AG09319 (cell line): ENCODE measurements around the gene ENDOD1.
A peak's percentile ranks its signal among the peaks of the same experiment; 100 is the strongest.
"Not testable (repeated sequence)": the region's sequence is repeated elsewhere in the genome, so short reads cannot be mapped to it uniquely, and the experiment has no call there.

ENCODE experiments used
- DNase-seq: peaks from one replicate; pipeline ENCODE4 v3.0.0-alpha.2; 2010; ENCODE audit warnings: low read depth; ENCODE audit errors: extremely low read depth
- CTCF ChIP-seq: IDR thresholded peaks from 2 replicates; pipeline ENCODE4 v1.5.1; 2011; ENCODE audit warnings: low read depth, mild to moderate bottlenecking, inconsistent platforms, low read length, moderate library complexity

Gene ENDOD1

GRCh38 chr11:95089620-95090542 is at the start of gene ENDOD1:
TSS of gene ENDOD1 (plus strand) at chr11:95089846. CDS start at chr11:95089928, 82 bp downstream.
- TF ChIP-seq CTCF = peak; percentile 11
- DNase-seq = no peak

GRCh38 chr11:95042239-95042638 is 47.4 kb upstream of the ENDOD1 start:
- DNase-seq = no peak
- TF ChIP-seq CTCF = no peak

- no peak for TF ChIP-seq CTCF
- no peak for DNase-seq
Observed at GRCh38 chr11:95042906-95043305, 46.7 kb upstream of the ENDOD1 start.

- TF ChIP-seq CTCF = no peak
- no peak for DNase-seq
Observed at GRCh38 chr11:95044010-95044409, 45.6 kb upstream of the ENDOD1 start.

- no peak for DNase-seq
- TF ChIP-seq CTCF = no peak
Observed at GRCh38 chr11:95045812-95046211, 43.8 kb upstream of the ENDOD1 start.

GRCh38 chr11:95049122-95049521 is 40.5 kb upstream of the ENDOD1 start, which contains the start of gene KDM4F:
TSS of gene KDM4F (plus strand) at chr11:95049422.
- DNase-seq = not testable (repeated sequence)

GRCh38 chr11:95050595-95051202 is 38.9 kb upstream of the ENDOD1 start:
- no peak for DNase-seq
- no peak for TF ChIP-seq CTCF
